ENCODE data around the gene DPP10. TPM values are rescaled to one million over a fixed set of nuclear protein-coding genes. Genes with fewer than 3 reads are reported as not detected.

The DPP10 gene
- total and polyA plus RNA-seq, 5 experiments from 2014 or later = not detected

- peaks cover 0 to 15% (median 4%) of the 10 kb centered on the region in 4 donors for H3K4me1 Mint-ChIP-seq
- H3K27me3 Mint-ChIP-seq = peaks cover 8 to 22% (median 19%) of the 10 kb centered on the region in 5 donors
- peaks cover 0 to 3% (median 3%) of the 10 kb centered on the region in 3 donors for H3K36me3 Mint-ChIP-seq
- H3K27ac Mint-ChIP-seq = no peak overlapping the region
- H3K9me3 Mint-ChIP-seq = peaks cover 0 to 16% (median 3%) of the 10 kb centered on the region in 9 donors
- POLR2A ChIA-PET = no interaction called here
- ATAC-seq (no peak), DNase-seq (no peak)
- H3K4me3 Mint-ChIP-seq = no peak overlapping the region
Observed at GRCh38 chr2:115165529-115166109, 723.2 kb downstream of the DPP10 start.

GRCh38 chr2:115168457-115168856 lies 726.0 kb downstream of the DPP10 start:
- Mint-ChIP-seq H3K4me3 (no peak overlapping the region), H3K9me3 (peaks cover 0 to 9% (median 4%) of the 10 kb centered on the region in 9 donors), H3K27me3 (peaks cover under 1 to 4% (median 2%) of the 10 kb centered on the region in 5 donors), H3K36me3 (no peaks in the 10 kb centered on the region), H3K4me1 (peaks cover 0 to under 1% (median 0%) of the 10 kb centered on the region in 4 donors), H3K27ac (no peak overlapping the region)
- POLR2A ChIA-PET = no interaction called here
- no peak for ATAC-seq
- DNase-seq = no peak

GRCh38 chr2:115169814-115170213 lies 727.4 kb downstream of the DPP10 start:
- Mint-ChIP-seq H3K27me3 (no peaks in the 10 kb centered on the region), H3K27ac (no peak overlapping the region), H3K36me3 (no peaks in the 10 kb centered on the region), H3K9me3 (peaks cover 0 to 9% (median 3%) of the 10 kb centered on the region in 9 donors), H3K4me3 (no peak overlapping the region), H3K4me1 (no peaks in the 10 kb centered on the region)
- DNase-seq = no peak
- POLR2A ChIA-PET = no interaction called here
- ATAC-seq = no peak

- Mint-ChIP-seq H3K4me1 (no peaks in the 10 kb centered on the region), H3K36me3 (no peaks in the 10 kb centered on the region), H3K27ac (no peak overlapping the region), H3K27me3 (no peaks in the 10 kb centered on the region), H3K4me3 (no peak overlapping the region), H3K9me3 (peaks cover 0 to 9% (median 3%) of the 10 kb centered on the region in 9 donors)
- POLR2A ChIA-PET = no interaction called here
- ATAC-seq = no peak
- no peak for DNase-seq
Observed at GRCh38 chr2:115171751-115172150, 729.3 kb downstream of the DPP10 start.

GRCh38 chr2:115174651-115175050 lies 732.2 kb downstream of the DPP10 start:
- no peaks in the 10 kb centered on the region for H3K4me1 Mint-ChIP-seq
- no peak overlapping the region for H3K27ac Mint-ChIP-seq
- no peaks in the 10 kb centered on the region for H3K36me3 Mint-ChIP-seq
- DNase-seq = no peak
- no peaks in the 10 kb centered on the region for H3K27me3 Mint-ChIP-seq
- no peak for ATAC-seq
- POLR2A ChIA-PET = no interaction called here
- H3K9me3 Mint-ChIP-seq = peaks cover 0 to 8% (median 2%) of the 10 kb centered on the region in 9 donors
- H3K4me3 Mint-ChIP-seq = no peak overlapping the region

- POLR2A ChIA-PET = no interaction called here
- H3K36me3 Mint-ChIP-seq = no peaks in the 10 kb centered on the region
- H3K27ac Mint-ChIP-seq = no peak overlapping the region
- H3K27me3 Mint-ChIP-seq = no peaks in the 10 kb centered on the region
- peaks cover 0 to 14% (median 5%) of the 10 kb centered on the region in 9 donors for H3K9me3 Mint-ChIP-seq
- H3K4me3 Mint-ChIP-seq = no peak overlapping the region
- no peaks in the 10 kb centered on the region for H3K4me1 Mint-ChIP-seq
- DNase-seq (no peak), ATAC-seq (no peak)
Observed at GRCh38 chr2:115183144-115183543, 740.7 kb downstream of the DPP10 start.

GRCh38 chr2:115190459-115190858 lies 748.0 kb downstream of the DPP10 start:
- no peak overlapping the region for H3K27ac Mint-ChIP-seq
- no peak for DNase-seq
- no peaks in the 10 kb centered on the region for H3K4me1 Mint-ChIP-seq
- POLR2A ChIA-PET = no interaction called here
- no peaks in the 10 kb centered on the region for H3K27me3 Mint-ChIP-seq
- ATAC-seq = no peak
- no peak overlapping the region for H3K4me3 Mint-ChIP-seq
- H3K36me3 Mint-ChIP-seq = no peaks in the 10 kb centered on the region
- peaks cover 3 to 23% (median 12%) of the 10 kb centered on the region in 9 donors for H3K9me3 Mint-ChIP-seq

- H3K4me3 Mint-ChIP-seq = no peak overlapping the region
- ATAC-seq (no peak), DNase-seq (no peak)
- H3K36me3 Mint-ChIP-seq = no peaks in the 10 kb centered on the region
- POLR2A ChIA-PET = no interaction called here
- H3K27me3 Mint-ChIP-seq = no peaks in the 10 kb centered on the region
- no peaks in the 10 kb centered on the region for H3K4me1 Mint-ChIP-seq
- peaks cover 0 to 23% (median under 1%) of the 10 kb centered on the region in 9 donors for H3K9me3 Mint-ChIP-seq
- no peak overlapping the region for H3K27ac Mint-ChIP-seq
Observed at GRCh38 chr2:115194623-115195022, 752.2 kb downstream of the DPP10 start.

- H3K36me3 Mint-ChIP-seq = no peaks in the 10 kb centered on the region
- no peak overlapping the region for H3K27ac Mint-ChIP-seq
- no peaks in the 10 kb centered on the region for H3K4me1 Mint-ChIP-seq
- no peak overlapping the region for H3K4me3 Mint-ChIP-seq
- no peaks in the 10 kb centered on the region for H3K27me3 Mint-ChIP-seq
- H3K9me3 Mint-ChIP-seq = peaks cover 0 to 8% (median 0%) of the 10 kb centered on the region in 9 donors
- POLR2A ChIA-PET = no interaction called here
- ATAC-seq (no peak), DNase-seq (no peak)
Observed at GRCh38 chr2:115196587-115196986, 754.1 kb downstream of the DPP10 start.

GRCh38 chr2:115199966-115200365 lies 757.5 kb downstream of the DPP10 start:
- Mint-ChIP-seq H3K27me3 (no peaks in the 10 kb centered on the region), H3K4me1 (no peaks in the 10 kb centered on the region), H3K9me3 (peaks cover 0 to 10% (median under 1%) of the 10 kb centered on the region in 9 donors), H3K4me3 (no peak overlapping the region), H3K36me3 (no peaks in the 10 kb centered on the region), H3K27ac (no peak overlapping the region)
- ATAC-seq = no peak
- POLR2A ChIA-PET = no interaction called here
- DNase-seq = no peak

- Mint-ChIP-seq H3K27ac (no peak overlapping the region), H3K9me3 (peaks cover 0 to 17% (median 4%) of the 10 kb centered on the region in 9 donors), H3K4me3 (no peak overlapping the region), H3K36me3 (no peaks in the 10 kb centered on the region), H3K4me1 (no peaks in the 10 kb centered on the region), H3K27me3 (no peaks in the 10 kb centered on the region)
- no peak for ATAC-seq
- POLR2A ChIA-PET = no interaction called here
- DNase-seq = no peak
Observed at GRCh38 chr2:115201386-115201785, 758.9 kb downstream of the DPP10 start.

- DNase-seq = no peak
- Mint-ChIP-seq H3K36me3 (no peaks in the 10 kb centered on the region), H3K27me3 (no peaks in the 10 kb centered on the region), H3K9me3 (peaks cover 1 to 18% (median 9%) of the 10 kb centered on the region in 9 donors), H3K4me3 (no peak overlapping the region), H3K27ac (no peak overlapping the region), H3K4me1 (no peaks in the 10 kb centered on the region)
- POLR2A ChIA-PET = no interaction called here
- no peak for ATAC-seq
Observed at GRCh38 chr2:115208493-115209164, 766.2 kb downstream of the DPP10 start.

- ATAC-seq = no peak
- H3K36me3 Mint-ChIP-seq = no peaks in the 10 kb centered on the region
- H3K27ac Mint-ChIP-seq = no peak overlapping the region
- peaks cover 0 to 26% (median 3%) of the 10 kb centered on the region in 9 donors for H3K9me3 Mint-ChIP-seq
- no peak for DNase-seq
- POLR2A ChIA-PET = no interaction called here
- no peaks in the 10 kb centered on the region for H3K4me1 Mint-ChIP-seq
- H3K4me3 Mint-ChIP-seq = no peak overlapping the region
- H3K27me3 Mint-ChIP-seq = no peaks in the 10 kb centered on the region
Observed at GRCh38 chr2:115214050-115214449, 771.6 kb downstream of the DPP10 start.

GRCh38 chr2:115219296-115219695 lies 776.9 kb downstream of the DPP10 start:
- H3K4me1 Mint-ChIP-seq = no peaks in the 10 kb centered on the region
- no peaks in the 10 kb centered on the region for H3K27me3 Mint-ChIP-seq
- POLR2A ChIA-PET = no interaction called here
- no peak overlapping the region for H3K27ac Mint-ChIP-seq
- peaks cover 0 to 17% (median 4%) of the 10 kb centered on the region in 9 donors for H3K9me3 Mint-ChIP-seq
- no peaks in the 10 kb centered on the region for H3K36me3 Mint-ChIP-seq
- DNase-seq (no peak), ATAC-seq (no peak)
- no peak overlapping the region for H3K4me3 Mint-ChIP-seq

Measured in naive thymus-derived CD8-positive, alpha-beta T cell (primary cell).